HG03354 (cell line): ENCODE results near the gene GFOD2.

Source experiments
- ATAC-seq: cut with Tn5 transposase; IDR thresholded peaks from one replicate; pipeline ENCODE4 v1.9.1; 2021; ENCODE audit warnings: mild to moderate bottlenecking; ENCODE audit not compliant: unreplicated experiment, poor library complexity, severe bottlenecking

The GFOD2 gene

DNA sequence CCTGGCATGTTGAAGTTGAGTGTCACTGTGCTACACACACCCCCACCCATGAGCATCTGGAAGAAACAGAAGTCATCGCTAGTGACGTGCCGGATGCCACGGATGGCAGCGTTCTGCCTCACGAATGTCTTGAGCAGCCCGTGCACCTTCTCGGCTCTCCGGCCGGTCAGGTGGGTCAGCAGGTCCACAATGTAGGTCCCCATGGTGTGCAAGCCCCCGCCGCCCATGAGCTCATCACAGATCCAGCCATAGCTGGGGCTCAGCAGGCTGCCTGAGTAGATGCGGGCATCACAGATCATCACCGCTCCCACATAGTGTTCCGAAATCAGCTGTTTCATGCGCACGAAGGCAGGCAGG, 43.6 kb downstream of the GFOD2 start:
- no peak for ATAC-seq

DNA sequence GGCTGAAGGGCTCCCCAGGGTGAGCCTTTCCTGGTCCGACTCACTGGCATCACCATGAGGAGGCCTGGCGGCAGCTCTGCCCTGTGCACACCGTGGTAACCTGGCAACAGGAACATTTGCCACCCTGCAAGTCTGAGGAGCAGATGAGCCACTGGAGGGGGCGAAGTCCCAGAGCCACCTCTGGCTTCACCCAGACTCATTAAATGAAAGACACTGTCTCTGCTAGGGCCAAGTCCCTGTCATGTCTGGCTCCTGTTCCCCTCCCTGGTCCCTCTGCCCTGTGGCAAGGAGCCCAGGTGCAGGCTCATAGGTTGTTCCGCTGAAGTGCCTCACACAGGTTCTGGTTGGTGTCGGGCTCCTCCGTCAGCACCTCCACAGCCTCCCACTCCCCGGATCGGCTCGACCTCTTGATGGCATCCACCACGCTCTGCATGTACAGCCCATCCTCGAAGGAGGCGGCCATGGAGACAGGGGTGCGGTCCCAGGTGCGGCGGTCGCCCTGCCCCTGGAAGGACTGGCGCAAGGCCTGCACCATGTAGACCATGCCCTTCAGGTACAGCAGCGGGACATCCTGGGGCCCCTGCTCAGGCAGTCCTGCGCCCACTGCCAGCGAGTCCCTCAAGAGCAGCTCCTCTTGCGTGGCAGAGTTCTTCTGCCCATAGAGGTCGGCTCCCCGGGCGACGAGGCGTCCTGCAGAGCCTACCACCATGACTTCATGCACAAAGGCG, 44.1 kb downstream of the GFOD2 start:
- no peak for ATAC-seq

DNA sequence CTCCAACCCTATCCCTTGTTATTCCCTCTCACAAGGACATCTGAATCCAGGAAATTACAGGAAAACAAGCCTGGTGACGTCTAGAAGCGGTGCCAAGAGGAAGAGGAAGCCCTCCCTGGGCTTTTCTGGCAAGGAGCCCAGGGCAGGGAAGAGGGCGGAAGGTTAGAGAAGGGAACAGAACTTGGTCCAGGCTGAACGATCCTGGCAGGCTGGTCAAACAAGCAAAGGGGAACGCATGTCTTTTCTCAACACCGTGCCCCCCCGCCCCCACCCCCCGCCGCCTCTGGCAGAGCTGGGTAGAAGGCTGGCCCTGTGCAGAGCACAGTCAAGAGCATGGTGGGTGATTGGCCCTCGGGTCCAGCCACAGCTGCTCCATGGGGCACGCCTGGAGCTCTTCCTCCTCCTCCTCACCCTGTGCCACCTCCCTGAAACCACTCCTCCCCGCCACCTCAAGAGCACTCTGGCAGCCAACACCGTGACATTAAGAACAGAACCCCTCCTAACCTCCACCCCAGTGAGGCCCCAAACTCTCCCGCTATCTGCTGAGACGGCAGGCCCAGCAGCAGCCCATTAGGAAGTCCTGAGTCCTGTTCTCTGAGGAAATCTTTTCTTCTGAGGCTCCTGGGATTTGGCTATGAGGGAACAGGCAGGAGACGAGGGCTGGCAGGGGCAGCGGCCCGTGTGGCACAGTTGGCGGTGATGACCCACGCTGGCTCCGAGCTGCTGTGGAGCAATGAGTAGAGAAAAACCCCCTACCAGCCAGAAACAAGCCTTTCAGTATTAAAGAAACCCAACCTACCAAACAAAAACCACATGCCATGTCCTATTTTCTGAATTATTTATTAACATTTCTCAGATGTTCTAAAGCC, 45.2 kb downstream of the GFOD2 start:
- no peak for ATAC-seq

DNA sequence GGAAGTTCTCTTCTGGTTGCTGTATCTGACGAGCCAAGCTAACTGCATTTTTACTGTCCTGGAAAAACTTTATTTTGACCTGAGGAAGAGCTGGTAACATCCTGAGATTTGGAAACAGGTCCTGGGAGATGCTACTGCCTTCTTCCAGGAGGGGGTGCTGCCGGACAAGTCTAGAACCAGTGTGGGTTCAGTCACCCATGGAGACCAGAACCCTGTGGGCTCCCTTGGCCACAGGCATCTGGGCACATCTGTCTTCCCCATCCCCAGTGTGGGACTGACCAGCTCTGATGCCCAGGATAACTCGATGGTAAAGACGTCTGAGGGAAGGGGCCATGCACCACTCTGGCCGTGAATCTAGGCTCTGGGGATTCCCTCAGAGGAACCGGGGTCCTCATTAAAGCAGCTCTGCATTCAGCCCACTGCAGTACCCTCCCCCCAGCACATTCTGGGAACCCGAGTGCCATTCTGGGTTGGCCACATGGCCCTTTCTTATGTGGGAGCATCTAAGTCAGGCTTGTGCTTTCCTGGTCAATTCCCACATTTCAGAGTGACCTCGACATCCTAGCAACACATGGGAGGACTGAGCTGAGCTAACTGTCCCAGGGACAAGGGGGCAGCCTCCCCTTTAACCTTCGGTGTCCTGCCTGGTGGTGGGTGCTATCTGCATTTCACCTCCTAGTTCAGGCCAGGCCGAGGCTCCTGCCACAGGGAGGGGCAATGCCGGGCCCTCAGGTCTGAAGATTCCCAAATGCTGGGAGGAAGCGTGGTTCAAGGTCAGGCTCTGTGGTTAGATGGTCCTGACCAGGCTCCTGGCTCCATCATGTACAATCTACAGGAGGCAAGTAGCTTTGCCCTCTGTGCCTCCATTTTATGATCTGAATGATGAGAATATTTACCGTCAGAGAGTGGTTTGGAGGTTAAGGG, 46.1 kb downstream of the GFOD2 start:
- no peak for ATAC-seq

DNA sequence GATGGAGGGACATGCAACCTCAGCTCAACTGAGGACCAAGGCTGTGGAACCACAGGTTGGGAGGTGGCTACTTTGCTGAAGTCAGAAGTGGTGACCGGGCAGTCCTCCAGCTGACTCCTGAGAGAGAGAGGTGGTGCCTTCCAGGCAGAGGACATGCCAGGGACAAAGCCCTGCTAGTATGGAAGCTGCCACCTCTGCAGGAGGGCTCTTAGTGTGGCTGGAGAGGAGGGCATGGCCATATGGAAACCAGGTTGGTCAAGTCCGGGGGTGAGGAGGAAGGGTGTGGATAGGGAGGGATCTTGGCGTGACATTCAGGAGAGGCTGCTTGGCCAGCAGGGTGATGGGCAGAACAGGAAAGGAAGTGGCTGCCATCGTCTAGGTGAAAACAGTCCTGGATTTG, 46.8 kb downstream of the GFOD2 start:
- no peak for ATAC-seq

DNA sequence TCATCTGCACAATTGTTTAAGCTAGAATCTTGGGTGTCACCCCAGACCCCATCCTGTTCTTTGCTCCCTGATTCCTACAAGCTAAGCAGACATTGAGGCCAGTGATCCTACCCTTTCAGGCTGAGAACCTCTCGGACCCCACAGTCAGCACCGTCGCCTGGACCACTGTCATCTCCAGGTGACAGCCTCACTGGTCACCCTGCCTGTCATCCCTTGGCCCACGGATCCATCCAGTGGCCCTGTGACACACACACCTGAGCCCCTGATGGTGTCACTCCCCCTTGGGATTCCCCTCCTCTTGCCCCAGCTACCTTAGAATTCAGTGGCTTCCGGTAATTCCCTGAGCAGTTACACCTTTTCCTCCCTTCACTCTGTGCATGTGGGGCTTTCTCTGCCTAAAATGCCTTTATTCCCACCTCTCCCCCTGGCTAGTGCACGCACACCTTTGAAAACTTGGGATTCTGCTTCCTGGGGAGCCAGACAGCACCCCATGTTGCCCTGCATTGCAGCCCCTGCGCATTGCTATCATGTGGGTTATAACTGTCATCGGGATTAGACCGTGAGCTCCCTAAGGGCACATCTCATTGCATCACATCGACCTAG, 49.5 kb downstream of the GFOD2 start:
- ATAC-seq: no peak

DNA sequence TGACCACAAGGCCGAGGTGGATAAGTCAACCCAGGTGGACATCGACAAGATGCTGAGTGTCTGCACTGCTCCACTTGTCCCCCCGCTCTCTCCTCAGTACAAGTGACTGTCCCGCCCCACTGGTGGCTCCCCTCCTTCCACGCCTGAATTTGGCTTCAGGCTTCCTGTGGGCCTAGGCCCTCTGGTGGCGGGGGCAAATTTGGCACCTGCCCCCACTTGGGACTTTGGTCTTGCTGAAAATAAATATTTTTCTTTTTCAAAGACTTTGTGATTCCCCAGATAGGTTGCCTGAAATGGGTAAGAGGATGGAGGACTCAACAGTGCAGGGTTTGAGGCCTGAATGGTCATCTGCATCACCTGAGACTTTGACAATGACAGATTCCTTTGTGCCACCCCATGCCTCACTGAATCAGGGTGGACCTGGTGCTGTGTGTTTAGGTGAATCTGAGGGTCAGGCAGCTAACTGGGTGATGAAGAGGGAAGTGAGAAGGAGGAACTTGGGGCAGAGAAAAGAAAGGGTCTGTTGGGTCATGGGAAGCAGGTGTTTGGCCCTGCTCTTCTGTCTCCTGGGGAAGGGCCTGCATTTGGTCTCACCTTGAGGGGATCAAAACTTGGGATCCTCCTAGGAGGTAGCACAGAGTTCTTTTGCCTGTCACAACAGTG, 50.5 kb downstream of the GFOD2 start:
- ATAC-seq: no peak

DNA sequence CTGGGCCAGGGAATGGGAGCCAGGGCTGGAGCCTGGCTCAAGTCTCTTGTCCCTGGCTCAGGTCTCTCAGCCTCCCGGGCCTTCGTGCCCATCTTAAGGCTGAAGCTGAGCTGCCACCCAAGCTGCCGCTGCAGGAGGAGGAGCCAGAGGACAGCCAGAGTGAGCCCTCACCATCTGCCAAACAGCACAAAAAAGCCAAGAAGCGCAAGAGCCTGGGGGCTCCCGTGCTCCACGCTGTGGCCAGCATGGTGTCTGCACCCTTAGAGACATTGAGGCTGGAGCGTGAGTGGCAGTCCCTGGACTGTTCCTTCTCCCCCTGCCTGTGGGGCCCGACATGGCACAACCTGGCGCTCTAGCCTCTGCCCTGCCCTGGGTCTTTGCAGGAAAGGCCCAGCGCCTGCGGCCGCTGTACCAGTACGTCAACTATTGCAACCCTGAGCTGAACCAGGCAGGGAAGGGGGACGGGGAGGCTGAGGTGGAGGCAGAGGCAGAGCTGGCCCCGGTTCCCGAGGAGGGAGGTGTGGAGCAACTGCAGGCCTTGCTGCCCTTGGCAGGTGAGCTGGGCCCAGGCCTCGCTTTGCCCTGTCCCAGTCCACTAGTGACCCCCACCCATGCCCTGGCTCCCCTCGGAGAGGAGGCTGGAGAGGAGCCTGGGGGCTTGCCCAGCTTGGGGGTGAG, 51.2 kb downstream of the GFOD2 start:
- ATAC-seq: peak; percentile 78

DNA sequence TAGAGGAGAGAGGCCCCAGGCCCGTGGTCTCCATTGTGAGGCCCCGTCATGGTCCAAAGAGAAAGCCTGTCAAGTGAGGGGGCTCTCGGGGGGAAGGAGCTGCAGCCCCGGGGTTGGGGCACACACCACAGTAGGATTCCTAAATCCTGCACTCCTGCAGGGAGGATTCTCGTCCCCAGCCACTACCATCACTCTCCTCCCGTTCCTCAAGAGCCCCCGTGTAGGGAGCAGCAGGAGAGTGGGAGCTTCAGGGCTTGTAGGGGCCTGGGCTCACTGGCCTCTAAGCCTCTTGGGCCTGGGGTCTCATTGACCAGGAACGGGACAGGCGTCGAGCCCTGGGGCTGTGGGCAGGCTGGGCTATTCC, 51.7 kb downstream of the GFOD2 start:
- ATAC-seq: no peak

DNA sequence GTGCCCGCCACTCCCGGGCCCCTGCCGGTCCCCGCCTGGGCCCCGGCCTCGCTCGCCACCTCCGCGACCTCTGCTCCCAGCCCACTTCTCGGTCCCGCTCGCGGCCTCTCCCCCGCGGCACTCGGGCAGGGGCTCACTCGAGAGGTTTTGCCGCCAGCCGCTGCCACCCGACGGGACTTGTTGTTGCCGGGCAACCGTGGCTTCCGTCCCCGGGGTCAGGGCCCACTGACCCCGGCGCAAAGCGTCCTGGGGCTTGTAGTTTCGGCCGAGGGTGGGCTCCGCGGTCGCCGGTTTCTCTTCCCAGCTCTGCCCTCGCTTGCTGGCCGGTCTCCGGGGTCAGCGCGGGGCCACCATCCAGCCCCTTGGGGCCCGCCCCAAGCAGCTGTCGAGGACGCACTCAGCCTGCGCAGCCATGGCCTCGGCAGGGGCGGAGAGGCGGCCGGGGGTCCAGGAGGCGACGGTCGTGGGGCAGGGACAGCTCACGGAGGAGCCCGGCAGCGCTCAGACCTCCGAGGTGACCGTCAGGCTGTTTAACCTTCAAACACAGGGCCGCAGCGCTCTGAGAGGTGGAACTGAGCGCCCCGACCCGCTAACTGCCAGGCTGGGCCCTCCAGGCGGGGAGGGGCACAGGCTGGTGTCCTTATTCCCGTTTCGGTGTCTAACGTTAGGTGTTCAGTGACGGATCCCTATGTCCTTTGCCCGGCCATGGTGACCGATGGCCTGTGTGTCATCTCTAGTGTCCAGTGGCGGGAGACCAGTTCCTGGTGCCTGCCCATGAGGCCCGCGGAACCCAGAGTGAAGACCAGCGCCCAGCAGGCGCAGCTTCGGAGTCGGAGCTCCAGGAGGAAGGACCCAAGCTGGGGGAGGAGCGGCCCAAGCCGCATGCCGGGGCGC, 52.3 kb downstream of the GFOD2 start, which contains the start of the genes C16orf86 and ENKD1:
Gene C16orf86, plus strand, starts transcription at position 256 of the 894 bp plus-strand sequence. Its CDS starts 157 bp downstream, at position 413.
Gene ENKD1, minus strand, starts transcription at position 192 of the 894 bp plus-strand sequence. CDS start 308 bp downstream, outside the sequence.
- peak; percentile 68 for ATAC-seq

DNA sequence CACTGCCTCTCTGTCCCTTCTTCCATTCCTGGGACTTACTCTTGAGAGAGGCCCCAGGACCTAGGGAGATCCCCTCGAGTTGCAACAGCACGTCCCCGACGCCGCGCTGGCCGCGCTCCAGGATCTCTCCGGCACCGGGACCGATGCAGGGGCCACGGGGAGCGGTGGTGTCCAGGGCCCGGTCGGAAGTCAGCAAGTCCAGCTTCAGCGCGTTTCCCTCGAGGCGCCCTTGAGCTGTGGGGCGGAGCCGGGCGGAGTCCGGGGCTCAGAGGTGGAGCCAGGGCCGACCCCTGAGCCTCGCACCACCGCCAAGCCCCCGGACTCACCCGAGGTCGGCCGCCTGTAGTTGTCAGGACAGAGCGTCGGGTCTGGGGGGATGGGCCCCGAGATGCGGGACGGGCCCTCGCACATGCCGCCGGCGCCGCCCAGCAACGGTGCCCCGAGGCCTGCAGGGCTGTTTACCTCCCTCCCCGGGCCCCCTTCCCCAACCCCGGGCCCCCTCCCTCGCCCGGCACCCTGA, 53.0 kb downstream of the GFOD2 start:
- no peak for ATAC-seq

DNA sequence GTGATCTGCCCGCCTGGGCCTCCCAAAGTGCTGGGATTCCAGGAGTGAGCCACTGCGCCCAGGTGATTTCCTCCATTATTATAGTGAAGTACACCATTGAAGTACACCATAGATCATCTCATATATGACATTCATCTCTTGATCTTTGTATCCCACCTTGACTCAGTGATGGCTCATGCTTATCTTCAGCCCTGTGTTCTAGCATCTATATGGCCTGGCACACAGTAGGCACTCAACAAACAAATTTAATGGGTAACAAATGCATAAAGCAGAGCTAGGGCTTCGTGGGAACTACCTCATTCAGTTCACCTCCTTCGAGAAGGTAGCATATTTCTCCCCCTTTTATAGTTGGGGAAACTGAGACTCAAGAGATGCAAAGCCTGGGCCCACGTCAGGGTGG, 53.5 kb downstream of the GFOD2 start:
- no peak for ATAC-seq

DNA sequence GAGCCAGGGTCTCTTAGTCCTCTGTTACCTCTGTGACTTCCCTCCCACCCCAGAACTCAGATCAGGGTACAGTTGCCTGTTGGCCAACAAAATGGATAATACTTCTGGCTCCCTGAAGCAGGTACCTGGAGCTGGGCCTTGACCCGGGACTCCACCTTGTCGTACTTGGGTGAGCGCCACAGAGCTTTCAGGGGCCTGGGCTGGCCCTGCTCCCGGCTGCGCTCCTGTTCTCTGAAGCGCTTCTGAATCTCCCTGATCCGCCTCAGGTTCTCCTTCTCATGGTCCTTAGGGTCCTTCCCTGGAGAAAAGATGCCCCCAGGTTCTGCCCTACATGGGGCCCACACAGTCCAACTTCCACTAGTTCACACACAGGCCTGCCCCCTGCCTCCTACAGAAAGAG, 54.2 kb downstream of the GFOD2 start:
- no peak for ATAC-seq

DNA sequence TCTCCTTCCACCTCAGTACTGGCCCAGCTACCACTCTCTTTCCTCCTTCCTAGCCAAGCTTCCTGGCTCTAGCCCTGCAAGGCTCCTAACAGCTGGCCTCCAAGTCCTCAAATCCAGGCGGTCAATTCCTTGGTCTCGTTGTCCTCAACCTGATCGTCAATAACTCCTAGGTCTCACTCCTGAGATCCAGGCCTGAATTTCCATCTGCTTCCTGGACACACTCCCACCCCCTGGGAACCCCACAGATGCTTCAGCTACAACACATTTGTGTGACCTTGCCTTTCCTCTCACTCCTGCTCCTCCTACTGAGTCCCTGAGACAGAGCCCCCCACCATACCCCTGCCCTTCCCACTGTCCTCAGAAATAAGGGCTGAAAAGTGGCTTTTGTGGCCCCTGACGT, 54.9 kb downstream of the GFOD2 start:
- ATAC-seq: no peak

DNA sequence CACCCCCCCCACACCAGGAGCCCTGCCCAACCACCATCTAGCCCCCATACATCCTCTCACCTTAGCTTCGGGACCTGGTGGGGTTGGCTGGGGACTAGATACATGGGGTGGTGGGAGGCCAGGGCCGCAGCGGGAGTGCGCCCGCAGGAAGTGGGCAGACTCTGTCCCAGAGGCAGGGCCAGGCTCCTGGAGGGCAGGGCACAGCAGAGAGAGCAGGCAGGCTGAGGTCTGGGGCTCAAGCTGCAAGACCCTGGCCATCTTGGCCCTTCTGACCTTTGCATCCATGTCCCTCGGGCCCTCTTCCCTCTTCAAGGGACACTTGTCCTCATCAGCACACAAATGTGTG, 55.3 kb downstream of the GFOD2 start:
- no peak for ATAC-seq

DNA sequence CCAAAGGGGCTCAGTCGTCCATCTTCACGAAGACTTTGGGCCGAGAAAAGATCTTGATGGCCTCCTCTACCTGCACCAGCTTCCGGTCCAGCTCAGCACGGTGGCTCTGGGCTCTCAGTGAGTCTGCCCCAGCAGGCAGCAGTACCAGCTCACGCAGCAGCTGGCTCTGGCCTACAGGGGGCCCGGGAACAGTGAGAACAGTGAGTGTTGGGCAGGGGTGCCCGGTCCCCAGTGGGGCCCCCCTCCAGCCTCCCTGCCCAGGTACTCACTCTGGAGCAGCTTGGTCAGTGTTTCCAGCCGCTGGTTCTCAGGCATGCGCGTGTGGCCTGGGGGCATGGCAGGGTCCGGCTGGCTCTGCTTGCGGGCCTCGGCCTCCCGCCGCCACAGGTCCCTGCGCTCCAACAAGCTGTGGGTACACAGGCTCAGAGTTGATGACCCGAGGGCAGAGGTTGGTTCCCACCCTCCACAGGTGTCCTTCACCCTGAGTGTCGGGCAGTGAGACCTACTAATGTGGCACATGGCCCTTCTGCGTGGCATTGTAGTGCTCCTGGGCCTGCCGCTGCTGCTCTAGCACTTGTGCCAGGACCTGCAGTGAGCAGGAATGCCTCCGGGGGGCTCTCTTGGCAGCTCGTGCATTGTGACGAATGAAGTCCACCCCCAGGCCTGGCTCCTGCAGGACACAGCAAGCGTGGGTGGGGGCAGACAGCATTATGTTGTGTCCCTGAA, 55.8 kb downstream of the GFOD2 start:
- ATAC-seq: no peak

DNA sequence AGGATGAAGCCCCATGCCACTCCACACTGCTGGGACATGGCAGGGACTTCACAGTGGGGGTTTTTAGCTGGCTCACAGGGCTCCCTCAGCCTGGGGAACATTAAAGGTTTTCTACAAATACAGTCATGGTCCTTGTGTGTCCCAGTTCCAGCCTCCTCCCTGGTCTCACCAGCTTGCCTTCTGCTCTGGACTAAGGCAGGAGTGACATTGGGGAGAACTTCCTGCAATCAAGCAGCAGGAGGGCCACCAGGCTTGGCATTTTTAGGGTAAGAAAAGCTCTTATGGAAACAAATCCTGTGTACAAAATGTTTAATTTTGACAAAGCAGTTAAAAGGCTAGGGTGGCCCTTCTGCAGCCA, 56.5 kb downstream of the GFOD2 start:
- no peak for ATAC-seq
